AG10803 (cell line): ENCODE results near the gene TCL1B.

Experiments used
- DNase-seq: peaks from one replicate; pipeline ENCODE4 v3.0.0; 2010; ENCODE audit warnings: low read depth
- H3K4me3 ChIP-seq: 2 replicates; pipeline ENCODE4 v1.5.1; 2011; ENCODE audit warnings: mild to moderate bottlenecking, low read length, control low read depth
- TF ChIP-seq, protein P1 (sequence below): conservative IDR thresholded peaks from 2 replicates; pipeline ENCODE4 v1.5.1; 2011; ENCODE audit warnings: mild to moderate bottlenecking, low read length, control low read depth, inconsistent platforms

Gene TCL1B

GRCh38 chr14:95667249-95667693 lies 19.0 kb upstream of the TCL1B start:
- TF ChIP-seq, protein P1, sequence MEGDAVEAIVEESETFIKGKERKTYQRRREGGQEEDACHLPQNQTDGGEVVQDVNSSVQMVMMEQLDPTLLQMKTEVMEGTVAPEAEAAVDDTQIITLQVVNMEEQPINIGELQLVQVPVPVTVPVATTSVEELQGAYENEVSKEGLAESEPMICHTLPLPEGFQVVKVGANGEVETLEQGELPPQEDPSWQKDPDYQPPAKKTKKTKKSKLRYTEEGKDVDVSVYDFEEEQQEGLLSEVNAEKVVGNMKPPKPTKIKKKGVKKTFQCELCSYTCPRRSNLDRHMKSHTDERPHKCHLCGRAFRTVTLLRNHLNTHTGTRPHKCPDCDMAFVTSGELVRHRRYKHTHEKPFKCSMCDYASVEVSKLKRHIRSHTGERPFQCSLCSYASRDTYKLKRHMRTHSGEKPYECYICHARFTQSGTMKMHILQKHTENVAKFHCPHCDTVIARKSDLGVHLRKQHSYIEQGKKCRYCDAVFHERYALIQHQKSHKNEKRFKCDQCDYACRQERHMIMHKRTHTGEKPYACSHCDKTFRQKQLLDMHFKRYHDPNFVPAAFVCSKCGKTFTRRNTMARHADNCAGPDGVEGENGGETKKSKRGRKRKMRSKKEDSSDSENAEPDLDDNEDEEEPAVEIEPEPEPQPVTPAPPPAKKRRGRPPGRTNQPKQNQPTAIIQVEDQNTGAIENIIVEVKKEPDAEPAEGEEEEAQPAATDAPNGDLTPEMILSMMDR: no peak
- no peak for DNase-seq
- no peak overlapping the region for H3K4me3 ChIP-seq

DNA sequence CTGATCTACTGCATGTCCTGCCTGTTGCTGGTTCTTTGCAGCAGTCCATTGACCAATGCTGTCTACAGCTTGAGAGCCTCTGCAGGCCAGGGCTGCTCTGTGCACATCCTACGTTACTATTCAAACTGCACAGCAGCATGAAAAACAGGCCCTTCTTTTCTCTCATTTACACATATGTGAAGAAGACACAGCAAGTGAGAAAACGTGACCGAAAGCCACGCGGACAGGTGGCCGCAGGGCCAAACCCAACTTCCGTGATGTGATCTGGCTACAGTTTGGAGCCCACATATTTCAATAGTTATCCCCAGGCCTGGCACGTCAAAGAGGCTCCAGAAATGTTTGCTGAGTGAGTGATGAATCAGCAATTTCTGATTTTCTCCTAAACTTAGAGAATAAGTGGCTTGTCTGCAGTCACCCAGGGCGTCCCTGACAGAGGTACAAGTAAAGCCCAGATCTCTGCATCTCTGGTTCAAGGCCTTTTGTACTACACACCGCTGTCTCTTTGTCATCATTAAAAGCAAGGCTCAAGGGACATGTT lies 17.9 kb upstream of the TCL1B start:
- H3K4me3 ChIP-seq: no peak overlapping the region
- DNase-seq: no peak
- TF ChIP-seq, protein P1: no peak

GRCh38 chr14:95674613-95675012 lies 11.6 kb upstream of the TCL1B start:
- no peak overlapping the region for H3K4me3 ChIP-seq
- TF ChIP-seq, protein P1: no peak

GRCh38 chr14:95675486-95675885 lies 10.7 kb upstream of the TCL1B start:
- no peak overlapping the region for H3K4me3 ChIP-seq
- DNase-seq: no peak
- TF ChIP-seq, protein P1: no peak

More at GRCh38 chr14:95674613-95675012, 11.6 kb upstream of the TCL1B start:
- DNase-seq: no peak

DNA sequence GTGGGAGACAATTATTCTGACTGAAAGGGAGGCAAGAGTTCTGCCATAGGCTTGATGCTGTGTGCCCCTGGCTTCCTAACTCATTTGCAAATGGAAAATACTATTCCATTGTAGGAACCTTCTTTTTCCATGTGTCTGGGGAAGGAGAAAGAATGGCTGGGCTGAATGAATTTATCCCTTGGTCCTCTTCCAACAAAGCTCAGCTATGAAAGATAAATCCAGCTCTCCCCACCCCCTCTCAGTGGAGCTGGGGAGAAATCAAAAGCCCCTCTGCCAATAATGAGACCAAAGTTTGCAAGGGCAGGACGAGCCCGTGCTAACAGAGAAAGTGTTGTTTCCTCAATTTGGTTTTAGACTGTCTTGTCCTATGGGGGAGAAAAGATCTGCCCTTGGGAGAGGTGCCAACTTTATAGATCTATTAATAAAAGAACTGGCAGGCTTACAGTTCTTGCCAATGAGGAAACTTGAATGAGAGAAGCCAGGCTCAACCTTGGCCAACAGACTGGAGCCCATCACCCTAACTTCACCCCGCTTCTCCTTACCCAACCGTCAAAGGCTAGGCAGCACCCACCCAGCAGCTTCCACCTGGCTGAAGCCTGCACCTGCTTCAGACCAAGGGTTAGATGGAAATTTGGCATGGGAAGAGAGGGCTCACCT lies 8.9 kb upstream of the TCL1B start:
- H3K4me3 ChIP-seq: no peak overlapping the region
- DNase-seq: no peak
- TF ChIP-seq, protein P1: no peak

DNA sequence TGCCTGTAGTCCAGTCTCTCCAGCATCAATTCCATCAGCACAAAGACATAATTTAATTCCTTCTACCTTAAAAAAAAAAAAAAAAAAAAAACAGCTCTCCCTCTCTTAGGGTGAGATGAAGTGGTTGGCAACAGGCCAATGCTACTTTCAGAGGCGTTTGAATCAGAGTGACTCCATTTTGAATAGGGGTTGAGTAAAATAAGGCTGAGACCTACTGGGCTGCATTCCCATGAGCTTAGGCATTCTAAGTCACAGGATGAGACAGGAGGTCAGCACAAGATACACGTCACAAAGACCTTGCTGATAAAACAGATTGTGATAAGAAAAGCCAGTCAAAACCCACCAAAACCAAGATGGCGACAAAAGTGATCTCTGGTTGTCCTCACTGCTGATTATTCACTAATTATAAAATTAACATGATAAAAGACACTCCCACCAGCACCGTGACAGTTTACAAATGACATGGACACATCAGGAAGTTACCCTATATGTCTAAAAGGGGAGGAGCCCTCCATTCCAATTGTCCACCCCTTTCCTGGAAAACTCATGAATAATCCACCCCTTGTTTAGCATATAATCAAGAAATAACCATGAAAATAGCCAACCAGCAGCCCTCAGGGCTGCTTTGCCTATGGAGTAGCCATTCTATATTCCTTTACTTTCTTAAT lies 6.9 kb upstream of the TCL1B start:
- DNase-seq: no peak
- TF ChIP-seq, protein P1: no peak

More for the DNA sequence above, 6.9 kb upstream of the TCL1B start:
- no peak overlapping the region for H3K4me3 ChIP-seq
